ENCODE data around the gene ATP6V1C2.

GRCh38 chr2:10826625-10827024 lies 105.2 kb downstream of the ATP6V1C2 start:
- TF ChIP-seq, protein P1, sequence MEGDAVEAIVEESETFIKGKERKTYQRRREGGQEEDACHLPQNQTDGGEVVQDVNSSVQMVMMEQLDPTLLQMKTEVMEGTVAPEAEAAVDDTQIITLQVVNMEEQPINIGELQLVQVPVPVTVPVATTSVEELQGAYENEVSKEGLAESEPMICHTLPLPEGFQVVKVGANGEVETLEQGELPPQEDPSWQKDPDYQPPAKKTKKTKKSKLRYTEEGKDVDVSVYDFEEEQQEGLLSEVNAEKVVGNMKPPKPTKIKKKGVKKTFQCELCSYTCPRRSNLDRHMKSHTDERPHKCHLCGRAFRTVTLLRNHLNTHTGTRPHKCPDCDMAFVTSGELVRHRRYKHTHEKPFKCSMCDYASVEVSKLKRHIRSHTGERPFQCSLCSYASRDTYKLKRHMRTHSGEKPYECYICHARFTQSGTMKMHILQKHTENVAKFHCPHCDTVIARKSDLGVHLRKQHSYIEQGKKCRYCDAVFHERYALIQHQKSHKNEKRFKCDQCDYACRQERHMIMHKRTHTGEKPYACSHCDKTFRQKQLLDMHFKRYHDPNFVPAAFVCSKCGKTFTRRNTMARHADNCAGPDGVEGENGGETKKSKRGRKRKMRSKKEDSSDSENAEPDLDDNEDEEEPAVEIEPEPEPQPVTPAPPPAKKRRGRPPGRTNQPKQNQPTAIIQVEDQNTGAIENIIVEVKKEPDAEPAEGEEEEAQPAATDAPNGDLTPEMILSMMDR (tag by site-specific recombination; IDR thresholded peaks at IDR 0.05), result no peak
- TF ChIP-seq ZIC2 (tag by site-specific recombination; IDR thresholded peaks at IDR 0.05) (no peak), REST (tag by site-specific recombination; IDR thresholded peaks at IDR 0.05) (no peak), ZNF248 (tag by site-specific recombination; IDR thresholded peaks at IDR 0.05) (no peak), ZNF157 (tag by site-specific recombination; IDR thresholded peaks at IDR 0.05) (no peak), YY2 (tag by site-specific recombination; IDR thresholded peaks at IDR 0.05) (no peak), ZNF658 (tag by site-specific recombination; IDR thresholded peaks at IDR 0.05) (no peak), ZNF174 (tag by site-specific recombination; IDR thresholded peaks at IDR 0.05) (no peak), ZNF175 (tag by site-specific recombination; IDR thresholded peaks at IDR 0.05) (no peak), TCF7L2 (IDR thresholded peaks at IDR 0.05; ENCODE audit: borderline replicate concordance, low read depth, low read length) (no peak)

Data from HEK293 (cell line).